Subcutaneous adipose tissue (tissue), 4 donors: Measurements from ENCODE around the gene C2orf42. TPM values are rescaled to one million over a fixed set of nuclear protein-coding genes. Genes with fewer than 3 reads are reported as not detected.

Experiments
- total RNA-seq, 4 donors: library from RNA; depleted of rRNA; stranded (reverse); fragments of >200 nt; gene quantifications; one replicate each; pipeline ENCODE4 v1.1.0, GENCODE V29; 2016
- TF ChIP-seq, protein P1 (sequence below): fragments of 450-650 bp; IDR thresholded peaks from one replicate; pipeline ENCODE4 v1.5.1; 2016; ENCODE audit warnings: low read depth, mild to moderate bottlenecking, control low read depth, antibody characterized with exemption, moderate library complexity

C2orf42 gene
- total RNA-seq, 4 donors from 2014 or later, result 8.7 to 17.3 (median 11.7) TPM

DNA sequence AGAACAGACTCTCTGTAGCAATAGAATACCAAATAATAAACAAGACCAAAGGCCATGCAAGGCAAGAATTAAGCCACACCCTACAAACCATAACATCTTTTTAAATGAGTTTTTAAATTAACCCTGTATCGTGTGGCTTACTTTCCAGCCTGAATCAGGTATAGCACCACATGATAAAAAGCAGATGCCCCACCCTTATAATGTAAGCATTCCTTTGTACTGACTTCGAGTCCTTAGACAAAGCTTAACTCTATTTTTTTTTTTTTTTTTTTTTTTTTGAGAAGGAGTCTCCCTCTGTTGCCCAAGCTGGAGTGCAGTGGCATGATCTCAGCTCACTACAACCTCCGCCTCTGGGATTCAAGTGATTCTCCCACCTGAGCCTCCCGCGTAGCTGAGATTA, 1.7 kb upstream of the C2orf42 start:
- TF ChIP-seq, protein P1, sequence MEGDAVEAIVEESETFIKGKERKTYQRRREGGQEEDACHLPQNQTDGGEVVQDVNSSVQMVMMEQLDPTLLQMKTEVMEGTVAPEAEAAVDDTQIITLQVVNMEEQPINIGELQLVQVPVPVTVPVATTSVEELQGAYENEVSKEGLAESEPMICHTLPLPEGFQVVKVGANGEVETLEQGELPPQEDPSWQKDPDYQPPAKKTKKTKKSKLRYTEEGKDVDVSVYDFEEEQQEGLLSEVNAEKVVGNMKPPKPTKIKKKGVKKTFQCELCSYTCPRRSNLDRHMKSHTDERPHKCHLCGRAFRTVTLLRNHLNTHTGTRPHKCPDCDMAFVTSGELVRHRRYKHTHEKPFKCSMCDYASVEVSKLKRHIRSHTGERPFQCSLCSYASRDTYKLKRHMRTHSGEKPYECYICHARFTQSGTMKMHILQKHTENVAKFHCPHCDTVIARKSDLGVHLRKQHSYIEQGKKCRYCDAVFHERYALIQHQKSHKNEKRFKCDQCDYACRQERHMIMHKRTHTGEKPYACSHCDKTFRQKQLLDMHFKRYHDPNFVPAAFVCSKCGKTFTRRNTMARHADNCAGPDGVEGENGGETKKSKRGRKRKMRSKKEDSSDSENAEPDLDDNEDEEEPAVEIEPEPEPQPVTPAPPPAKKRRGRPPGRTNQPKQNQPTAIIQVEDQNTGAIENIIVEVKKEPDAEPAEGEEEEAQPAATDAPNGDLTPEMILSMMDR, result no peak

DNA sequence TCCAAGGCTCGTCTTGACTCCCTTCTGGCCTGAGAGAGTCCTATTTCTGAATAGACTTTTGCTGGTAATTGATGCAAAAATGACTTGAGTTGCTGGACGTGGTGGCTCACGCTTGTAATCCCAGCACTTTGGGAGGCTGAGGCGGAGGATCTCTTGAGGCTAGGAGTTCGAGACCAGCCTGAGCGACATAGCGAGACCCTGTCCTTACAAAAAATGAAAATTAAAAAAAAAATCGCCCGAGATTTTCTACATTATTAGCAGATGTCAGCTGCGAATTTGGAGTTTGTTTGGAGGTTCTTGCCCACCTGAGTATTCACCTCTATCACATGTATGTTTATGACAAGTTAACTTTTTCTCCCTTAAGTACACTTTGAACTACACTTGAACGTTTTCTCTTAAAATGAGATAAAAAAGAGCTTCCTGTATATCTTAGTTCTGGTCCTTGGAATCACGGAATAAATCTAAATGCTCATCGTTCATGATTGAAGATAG, 471 bp upstream of the C2orf42 start:
- TF ChIP-seq, protein P1, result no peak

DNA sequence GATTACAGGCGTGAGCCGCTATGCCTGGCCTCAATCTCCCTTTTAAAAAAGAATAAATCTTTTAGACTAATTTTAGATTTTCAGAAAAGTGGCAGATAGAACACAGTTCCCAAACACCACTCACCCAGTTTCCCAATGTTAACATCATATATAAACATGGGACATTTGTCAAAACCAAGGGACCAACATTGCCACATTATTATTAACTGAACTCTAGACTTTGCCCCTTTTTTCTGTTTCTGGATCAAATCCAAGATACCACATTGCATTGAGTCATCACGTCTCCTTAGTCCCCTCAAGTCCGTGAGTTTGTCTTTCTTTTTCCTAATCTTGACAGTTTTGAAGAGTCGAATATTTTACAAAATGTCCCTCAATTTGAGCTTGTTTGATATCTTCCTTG, 2.4 kb downstream of the C2orf42 start:
- TF ChIP-seq, protein P1, result no peak

DNA sequence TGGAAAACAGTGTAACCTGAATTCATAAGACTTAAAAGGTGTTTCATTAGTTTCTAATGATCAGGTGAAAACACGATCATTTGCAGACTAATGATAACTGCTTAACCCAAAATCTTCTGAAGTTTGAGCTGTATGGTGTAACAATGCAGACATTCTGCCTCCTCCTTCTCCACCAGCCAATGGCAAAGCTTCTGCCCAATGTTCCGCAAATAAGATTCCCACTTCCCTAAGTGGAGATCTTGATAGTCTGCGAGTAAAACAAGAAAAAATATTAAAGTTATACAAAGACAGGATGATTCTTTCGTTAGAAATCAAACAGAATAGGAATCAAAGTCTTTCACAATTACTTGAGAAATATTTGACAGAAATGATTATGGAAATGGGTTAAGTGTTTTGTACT, 8.1 kb downstream of the C2orf42 start:
- TF ChIP-seq, protein P1, result no peak

DNA sequence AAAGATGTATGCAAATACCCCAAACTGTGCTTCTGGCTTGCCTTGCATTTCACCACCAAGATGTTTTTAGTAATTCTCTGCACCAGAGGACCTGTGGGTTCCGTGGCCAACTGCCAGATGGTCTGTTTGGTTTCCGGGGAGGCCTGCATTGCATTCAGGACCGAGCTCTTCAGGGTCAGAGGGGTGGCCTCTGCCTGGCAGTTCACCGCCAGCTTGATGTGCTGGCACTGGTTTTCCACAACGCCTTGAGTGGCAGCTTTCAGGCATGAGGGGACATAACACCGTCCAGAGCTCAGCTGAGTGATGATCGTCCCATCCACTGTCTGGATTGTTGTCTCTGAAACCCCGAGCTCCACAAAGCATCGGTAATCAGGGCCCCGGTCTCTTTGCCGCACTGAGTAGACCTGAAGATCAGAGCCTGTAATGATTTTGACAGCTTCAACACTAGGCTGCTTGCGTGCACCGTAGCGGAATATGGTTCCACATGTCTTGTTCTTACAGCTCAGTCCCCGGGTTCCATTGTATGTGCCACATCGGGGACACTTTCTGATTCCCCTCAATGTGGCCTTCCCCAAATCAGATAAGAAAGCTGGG, 9.4 kb downstream of the C2orf42 start:
- TF ChIP-seq, protein P1, result no peak

DNA sequence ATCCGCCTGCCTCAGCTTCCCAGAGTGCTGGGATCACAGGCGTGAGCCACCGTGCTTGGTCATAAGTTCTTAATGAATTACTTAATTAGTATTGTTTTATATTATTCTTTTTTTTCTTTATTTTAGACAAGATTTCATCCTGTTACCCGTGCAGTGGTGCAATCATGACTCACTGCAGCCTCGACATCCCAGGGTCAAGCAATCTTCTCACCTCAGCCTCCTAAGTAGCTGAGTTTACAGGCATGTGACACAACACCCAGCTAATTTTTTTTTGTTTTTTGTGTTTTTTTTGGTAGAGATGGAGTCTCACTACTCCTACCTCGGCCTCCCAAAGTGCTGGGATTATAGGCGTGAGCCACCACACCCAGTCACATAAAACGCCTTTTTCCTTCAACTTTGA, 17.3 kb downstream of the C2orf42 start:
- TF ChIP-seq, protein P1, result no peak

DNA sequence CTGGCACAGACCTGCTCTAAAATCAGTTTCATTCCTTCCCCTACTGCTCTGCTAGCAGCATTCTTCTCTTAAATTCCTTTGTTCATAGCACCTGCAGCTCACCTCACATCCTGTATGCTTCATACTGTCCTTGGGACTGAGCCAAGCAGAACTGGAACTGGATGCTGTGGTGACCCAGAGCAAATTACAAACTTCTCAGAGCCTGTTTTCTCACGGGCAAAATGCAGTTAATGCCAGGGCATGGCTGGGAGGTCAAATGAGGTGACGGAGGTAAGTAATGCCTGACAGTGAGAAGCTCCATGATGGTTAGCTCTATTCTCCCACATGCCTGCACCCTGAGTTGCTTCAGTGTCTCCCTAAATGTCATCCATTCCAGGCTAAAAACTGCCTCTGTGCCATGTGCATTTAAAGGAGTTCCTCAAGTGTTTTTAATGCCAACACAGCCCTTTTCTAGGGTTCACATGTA, 29.7 kb downstream of the C2orf42 start:
- TF ChIP-seq, protein P1, result no peak
